ENCODE results near the gene KCNJ10.

The KCNJ10 gene

GRCh38 chr1:159993911-159994310 lies 76.0 kb downstream of the KCNJ10 start:
- DNase-seq (ENCODE audit: low read depth): no peak
- no peak for TF ChIP-seq CTCF (IDR thresholded peaks at IDR 0.05; ENCODE audit: control insufficient read depth, extremely low read depth, insufficient read depth)
- no peak overlapping the region for H3K4me3 ChIP-seq (ENCODE audit: low read depth, low read length)

- no peak for TF ChIP-seq CTCF (IDR thresholded peaks at IDR 0.05; ENCODE audit: control insufficient read depth, extremely low read depth, insufficient read depth)
- H3K4me3 ChIP-seq (ENCODE audit: low read depth, low read length): no peak overlapping the region
- DNase-seq (ENCODE audit: low read depth): no peak
These were observed 77.8 kb downstream of the KCNJ10 start for GRCh38 chr1:159992161-159992560.

GRCh38 chr1:159991513-159991912 lies 78.4 kb downstream of the KCNJ10 start:
- no peak overlapping the region for H3K4me3 ChIP-seq (ENCODE audit: low read depth, low read length)
- TF ChIP-seq CTCF (IDR thresholded peaks at IDR 0.05; ENCODE audit: control insufficient read depth, extremely low read depth, insufficient read depth): no peak
- DNase-seq (ENCODE audit: low read depth): peak; percentile 13

- no peak overlapping the region for H3K4me3 ChIP-seq (ENCODE audit: low read depth, low read length)
- TF ChIP-seq CTCF (IDR thresholded peaks at IDR 0.05; ENCODE audit: control insufficient read depth, extremely low read depth, insufficient read depth): no peak
- DNase-seq (ENCODE audit: low read depth): no peak
These were observed 80.0 kb downstream of the KCNJ10 start for GRCh38 chr1:159990005-159990404.

- no peak for DNase-seq (ENCODE audit: low read depth)
- H3K4me3 ChIP-seq (ENCODE audit: low read depth, low read length): no peak overlapping the region
- no peak for TF ChIP-seq CTCF (IDR thresholded peaks at IDR 0.05; ENCODE audit: control insufficient read depth, extremely low read depth, insufficient read depth)
These were observed 80.4 kb downstream of the KCNJ10 start for GRCh38 chr1:159989581-159989980.

GRCh38 chr1:159988006-159988405 lies 82.0 kb downstream of the KCNJ10 start:
- H3K4me3 ChIP-seq (ENCODE audit: low read depth, low read length): no peak overlapping the region
- no peak for TF ChIP-seq CTCF (IDR thresholded peaks at IDR 0.05; ENCODE audit: control insufficient read depth, extremely low read depth, insufficient read depth)
- no peak for DNase-seq (ENCODE audit: low read depth)

GRCh38 chr1:159987186-159987585 lies 82.8 kb downstream of the KCNJ10 start:
- no peak overlapping the region for H3K4me3 ChIP-seq (ENCODE audit: low read depth, low read length)
- TF ChIP-seq CTCF (IDR thresholded peaks at IDR 0.05; ENCODE audit: control insufficient read depth, extremely low read depth, insufficient read depth): no peak
- no peak for DNase-seq (ENCODE audit: low read depth)

Measured in LNCaP clone FGC (cell line).